ENCODE measurements around the gene PCDHGA1. TPM values are rescaled to one million over a fixed set of nuclear protein-coding genes. Genes with fewer than 3 reads are reported as not detected.
A peak's percentile ranks its signal among the peaks of the same experiment; 100 is the strongest.

Gene PCDHGA1
- total RNA-seq, 1 donor from 2014 or later = 0.09 TPM

DNA sequence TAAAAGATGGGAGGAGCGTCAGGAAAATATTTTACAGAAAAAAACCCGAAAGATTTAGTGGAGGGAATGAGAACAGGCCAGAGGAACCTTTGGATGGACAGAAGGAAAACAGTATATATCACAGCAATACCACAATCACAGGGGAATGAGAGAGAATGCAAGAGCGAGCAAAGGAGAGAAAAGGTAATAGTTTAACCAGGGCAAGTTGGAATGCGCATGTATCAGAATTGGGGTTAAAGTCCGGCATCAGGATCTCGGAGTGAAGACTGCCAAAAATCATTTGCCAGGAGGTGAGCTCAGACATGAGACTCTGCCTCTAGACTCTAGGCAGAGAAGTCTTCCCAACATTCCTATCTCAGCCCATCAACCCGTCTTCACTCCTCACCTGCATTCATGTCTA is 195.3 kb downstream of the PCDHGA1 start:
- H3K9me3 Mint-ChIP-seq = no peaks in the 10 kb centered on the region
- peaks cover 89% of the 10 kb centered on the region for H3K36me3 Mint-ChIP-seq (ENCODE audit: low read depth)
- peaks cover 27% of the 10 kb centered on the region for H3K4me1 Mint-ChIP-seq (ENCODE audit: low read depth)
- intact Hi-C loops (cut with micrococcal nuclease) = no loop called here
- no peak overlapping the region for H3K27ac Mint-ChIP-seq
- H3K4me3 Mint-ChIP-seq (ENCODE audit: low read depth) = no peak overlapping the region
- no peak for DNase-seq (ENCODE audit: low spot score)
- H3K27me3 Mint-ChIP-seq (ENCODE audit: low read depth) = no peaks in the 10 kb centered on the region

DNA sequence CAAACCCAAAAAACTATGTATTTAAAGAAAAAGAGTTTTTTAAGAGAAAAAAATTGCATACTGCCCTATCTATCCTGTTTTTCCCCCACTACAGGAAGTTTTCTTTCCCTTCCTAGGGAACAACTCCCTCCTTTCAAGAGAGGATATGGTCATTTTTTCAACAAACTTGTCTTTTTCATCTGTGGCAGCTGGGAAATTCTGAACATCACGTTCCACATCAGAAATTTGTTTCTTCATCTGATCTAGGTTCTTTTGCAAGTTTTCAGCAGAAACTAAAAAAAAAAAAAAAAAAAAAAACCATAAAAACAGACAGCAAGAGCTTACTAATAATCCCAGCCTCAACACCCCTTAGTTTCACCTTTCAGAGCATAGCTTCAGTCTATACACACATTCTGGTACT is 197.1 kb downstream of the PCDHGA1 start:
- H3K9me3 Mint-ChIP-seq = no peaks in the 10 kb centered on the region
- H3K36me3 Mint-ChIP-seq (ENCODE audit: low read depth) = peaks cover 72% of the 10 kb centered on the region
- no peak overlapping the region for H3K4me3 Mint-ChIP-seq (ENCODE audit: low read depth)
- DNase-seq (ENCODE audit: low spot score) = no peak
- H3K4me1 Mint-ChIP-seq (ENCODE audit: low read depth) = peaks cover 10% of the 10 kb centered on the region
- H3K27me3 Mint-ChIP-seq (ENCODE audit: low read depth) = no peaks in the 10 kb centered on the region
- intact Hi-C loops (cut with micrococcal nuclease) = no loop called here
- no peak overlapping the region for H3K27ac Mint-ChIP-seq

DNA sequence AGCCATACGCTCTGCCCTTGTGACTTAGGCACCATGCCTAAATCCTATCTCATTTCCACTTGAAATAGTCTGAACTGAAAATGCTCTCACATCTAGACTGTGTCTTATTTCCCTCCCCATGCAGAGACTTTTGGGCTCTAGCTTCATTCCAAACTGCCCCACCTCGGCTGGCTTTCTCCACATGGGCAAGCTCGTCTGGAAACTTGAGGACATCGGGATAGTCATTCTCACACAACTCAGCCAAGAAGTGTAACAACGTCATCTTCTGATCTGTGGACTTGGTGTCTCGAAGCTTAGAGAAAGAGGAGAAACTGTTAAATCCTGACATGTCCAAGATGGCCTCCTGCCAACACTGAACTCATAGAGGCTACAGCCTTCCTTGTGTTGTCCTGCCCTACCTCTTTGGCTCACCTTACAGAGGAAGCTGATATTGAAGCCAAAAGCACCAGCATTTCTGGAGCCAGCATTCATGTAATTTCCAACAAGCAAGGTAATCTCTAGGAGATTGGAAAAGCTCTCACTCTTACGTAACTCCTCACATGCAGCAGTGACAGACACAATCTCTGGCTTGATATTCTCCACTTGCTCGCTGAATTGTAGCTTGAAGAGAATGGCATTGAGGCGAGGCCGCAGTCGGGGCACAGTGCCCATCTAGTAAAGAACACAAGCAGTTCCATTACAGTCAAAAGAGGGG is 198.1 kb downstream of the PCDHGA1 start:
- intact Hi-C loops (cut with micrococcal nuclease) = no loop called here
- H3K4me1 Mint-ChIP-seq (ENCODE audit: low read depth) = peaks cover 6% of the 10 kb centered on the region
- no peaks in the 10 kb centered on the region for H3K9me3 Mint-ChIP-seq
- H3K27me3 Mint-ChIP-seq (ENCODE audit: low read depth) = no peaks in the 10 kb centered on the region
- peaks cover 62% of the 10 kb centered on the region for H3K36me3 Mint-ChIP-seq (ENCODE audit: low read depth)
- H3K27ac Mint-ChIP-seq = no peak overlapping the region
- no peak overlapping the region for H3K4me3 Mint-ChIP-seq (ENCODE audit: low read depth)
- no peak for DNase-seq (ENCODE audit: low spot score)

DNA sequence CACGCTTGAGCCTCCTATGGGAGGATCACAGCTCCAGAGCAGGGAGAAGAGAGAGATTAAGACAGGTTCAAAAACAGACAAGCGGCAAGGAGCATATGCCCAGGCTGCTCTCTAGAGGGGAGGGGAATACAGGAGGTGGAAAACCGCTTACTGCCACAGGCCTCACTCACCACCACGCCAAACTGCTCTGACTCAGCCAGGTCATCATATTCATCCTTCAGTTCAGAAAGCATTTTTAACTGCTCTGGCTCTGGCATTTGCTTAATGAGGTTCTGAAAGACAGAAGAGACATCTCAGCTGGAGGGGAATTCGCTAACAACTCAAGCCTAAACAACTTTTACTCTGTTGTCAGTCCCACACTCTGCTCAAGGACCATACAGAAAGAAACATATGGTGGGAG is 198.7 kb downstream of the PCDHGA1 start:
- H3K27ac Mint-ChIP-seq = no peak overlapping the region

DNA sequence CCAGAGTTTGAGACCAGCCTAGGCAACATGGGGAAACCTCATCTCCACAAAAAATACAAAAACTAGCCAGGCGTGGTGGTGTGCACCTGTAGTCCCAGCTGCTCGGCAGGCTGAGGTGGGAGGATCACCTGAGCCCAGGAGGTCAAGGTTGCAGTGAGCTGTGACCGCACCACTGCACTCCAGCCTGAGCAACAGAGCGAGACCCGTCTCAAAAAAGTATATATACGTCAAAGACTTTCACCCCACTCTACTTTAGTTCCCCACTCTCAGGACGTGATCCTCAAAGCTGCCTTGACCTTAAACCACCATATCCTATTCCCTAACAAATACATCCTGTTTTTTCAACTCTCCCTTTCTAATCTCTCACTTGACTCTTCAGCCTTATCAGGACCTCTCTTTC is 199.6 kb downstream of the PCDHGA1 start:
- H3K4me3 Mint-ChIP-seq (ENCODE audit: low read depth) = no peak overlapping the region
- peaks cover 4% of the 10 kb centered on the region for H3K4me1 Mint-ChIP-seq (ENCODE audit: low read depth)
- no peaks in the 10 kb centered on the region for H3K27me3 Mint-ChIP-seq (ENCODE audit: low read depth)
- no peak for DNase-seq (ENCODE audit: low spot score)
- no peaks in the 10 kb centered on the region for H3K9me3 Mint-ChIP-seq
- intact Hi-C loops (cut with micrococcal nuclease) = no loop called here
- peaks cover 60% of the 10 kb centered on the region for H3K36me3 Mint-ChIP-seq (ENCODE audit: low read depth)
- H3K27ac Mint-ChIP-seq = no peak overlapping the region

More for the DNA sequence above, 198.7 kb downstream of the PCDHGA1 start:
- H3K36me3 Mint-ChIP-seq (ENCODE audit: low read depth) = peaks cover 60% of the 10 kb centered on the region
- H3K4me3 Mint-ChIP-seq (ENCODE audit: low read depth) = no peak overlapping the region
- DNase-seq (ENCODE audit: low spot score) = no peak
- intact Hi-C loops (cut with micrococcal nuclease) = no loop called here
- no peaks in the 10 kb centered on the region for H3K27me3 Mint-ChIP-seq (ENCODE audit: low read depth)
- H3K4me1 Mint-ChIP-seq (ENCODE audit: low read depth) = peaks cover 6% of the 10 kb centered on the region
- H3K9me3 Mint-ChIP-seq = no peaks in the 10 kb centered on the region

DNA sequence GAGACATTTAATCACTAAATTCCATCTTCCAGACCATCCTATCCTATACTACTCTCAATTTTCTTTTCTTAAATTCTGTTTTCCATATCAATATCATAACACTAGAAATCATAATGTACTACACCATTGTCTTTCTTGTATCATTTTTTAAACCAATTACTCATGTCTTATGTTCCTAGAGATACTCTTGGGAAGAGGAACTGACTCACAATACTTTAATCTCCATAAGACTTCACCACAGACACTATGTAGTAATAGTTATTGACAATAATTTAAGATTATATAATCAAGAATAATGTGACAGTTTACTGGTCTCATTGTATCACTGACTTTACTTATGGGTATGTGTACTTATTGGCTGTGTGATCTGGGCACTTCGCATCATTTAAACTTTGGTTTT is 202.4 kb downstream of the PCDHGA1 start:
- no peaks in the 10 kb centered on the region for H3K4me1 Mint-ChIP-seq (ENCODE audit: low read depth)
- H3K27ac Mint-ChIP-seq = no peak overlapping the region
- H3K36me3 Mint-ChIP-seq (ENCODE audit: low read depth) = peaks cover 54% of the 10 kb centered on the region
- no peaks in the 10 kb centered on the region for H3K27me3 Mint-ChIP-seq (ENCODE audit: low read depth)
- no peak for DNase-seq (ENCODE audit: low spot score)
- intact Hi-C loops (cut with micrococcal nuclease) = no loop called here
- H3K9me3 Mint-ChIP-seq = no peaks in the 10 kb centered on the region
- no peak overlapping the region for H3K4me3 Mint-ChIP-seq (ENCODE audit: low read depth)

DNA sequence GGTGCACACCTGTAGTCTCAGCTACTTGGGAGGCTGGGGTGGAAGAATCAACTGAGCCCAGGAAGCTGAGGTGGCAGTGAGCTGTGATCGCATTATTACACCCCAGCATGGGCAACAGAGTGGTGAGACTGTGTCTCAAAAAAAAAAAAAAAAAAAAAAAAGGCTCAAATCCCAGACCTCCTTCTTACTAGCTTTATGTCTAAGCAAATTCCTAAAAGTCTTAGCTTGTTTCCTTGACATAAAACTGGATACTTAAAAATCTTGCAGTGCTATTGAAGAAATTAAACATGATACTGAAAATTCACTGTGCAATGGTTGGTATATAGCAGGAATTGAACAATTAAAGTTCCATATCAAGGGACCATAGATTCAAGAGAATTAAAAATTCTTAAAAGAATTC is 203.6 kb downstream of the PCDHGA1 start:
- Mint-ChIP-seq H3K27ac (no peak overlapping the region), H3K27me3 (ENCODE audit: low read depth) (no peaks in the 10 kb centered on the region), H3K4me1 (ENCODE audit: low read depth) (no peaks in the 10 kb centered on the region), H3K9me3 (no peaks in the 10 kb centered on the region), H3K4me3 (ENCODE audit: low read depth) (no peak overlapping the region), H3K36me3 (ENCODE audit: low read depth) (peaks cover 42% of the 10 kb centered on the region)
- DNase-seq (ENCODE audit: low spot score) = no peak
- intact Hi-C loops (cut with micrococcal nuclease) = no loop called here

DNA sequence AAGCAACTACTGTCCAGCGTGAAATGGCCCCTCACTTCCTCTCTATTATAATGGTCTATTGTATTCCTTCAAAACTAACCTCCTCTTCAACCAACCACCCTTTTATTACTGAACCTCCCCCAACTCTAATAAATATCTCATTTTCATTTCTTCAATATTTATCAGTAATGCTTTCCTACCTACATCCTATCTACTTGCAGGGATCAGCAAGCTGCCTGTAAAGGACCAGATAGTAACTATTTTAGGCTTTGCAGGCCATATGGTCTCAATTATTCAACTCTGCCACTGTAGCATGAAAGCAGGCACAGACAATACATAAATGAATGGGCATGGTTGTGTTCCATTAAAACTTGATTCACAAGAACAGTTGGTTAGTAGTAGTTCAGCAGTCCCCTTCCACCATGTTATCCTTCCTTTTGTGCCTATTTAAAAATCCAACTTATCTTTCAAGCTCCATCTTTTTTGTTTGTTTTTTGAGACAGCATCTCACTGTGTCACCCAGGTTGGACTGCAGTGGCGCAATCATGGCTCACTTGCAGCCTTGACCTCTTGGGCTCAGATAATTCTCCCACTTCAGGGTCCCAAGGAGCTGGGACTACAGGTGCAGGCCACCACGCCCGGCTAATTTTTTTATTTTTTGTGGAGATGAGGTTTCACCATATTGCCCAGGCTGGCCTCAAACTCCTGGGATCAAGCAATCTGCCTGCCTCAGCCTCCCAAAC is 204.3 kb downstream of the PCDHGA1 start:
- intact Hi-C loops (cut with micrococcal nuclease) = no loop called here
- no peak overlapping the region for H3K4me3 Mint-ChIP-seq (ENCODE audit: low read depth)
- no peaks in the 10 kb centered on the region for H3K27me3 Mint-ChIP-seq (ENCODE audit: low read depth)
- no peaks in the 10 kb centered on the region for H3K4me1 Mint-ChIP-seq (ENCODE audit: low read depth)
- H3K27ac Mint-ChIP-seq = no peak overlapping the region
- H3K9me3 Mint-ChIP-seq = no peaks in the 10 kb centered on the region
- H3K36me3 Mint-ChIP-seq (ENCODE audit: low read depth) = peaks cover 41% of the 10 kb centered on the region
- no peak for DNase-seq (ENCODE audit: low spot score)

DNA sequence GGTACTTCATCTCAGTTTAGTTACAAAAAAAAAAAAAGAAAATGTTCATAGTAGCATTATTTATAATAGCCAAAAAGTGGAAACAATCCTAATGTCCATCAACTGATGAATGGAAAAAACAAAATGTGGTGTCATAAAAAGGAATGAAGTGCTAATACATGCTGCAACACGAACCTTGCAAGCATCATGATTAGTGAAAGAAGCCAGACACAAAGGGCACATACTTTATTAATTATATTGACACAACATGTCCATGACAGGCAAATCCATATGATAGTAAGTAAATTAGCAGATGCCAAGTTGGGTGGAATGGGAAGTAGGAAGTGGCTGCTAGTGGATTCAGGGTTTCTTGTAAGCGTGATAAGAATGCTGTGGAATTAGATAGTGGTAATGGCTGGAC is 212.7 kb downstream of the PCDHGA1 start:
- intact Hi-C loops (cut with micrococcal nuclease) = no loop called here
- Mint-ChIP-seq H3K27me3 (ENCODE audit: low read depth) (no peaks in the 10 kb centered on the region), H3K9me3 (peaks cover 13% of the 10 kb centered on the region), H3K36me3 (ENCODE audit: low read depth) (peaks cover 70% of the 10 kb centered on the region), H3K4me3 (ENCODE audit: low read depth) (no peak overlapping the region), H3K4me1 (ENCODE audit: low read depth) (no peaks in the 10 kb centered on the region), H3K27ac (no peak overlapping the region)
- no peak for DNase-seq (ENCODE audit: low spot score)

DNA sequence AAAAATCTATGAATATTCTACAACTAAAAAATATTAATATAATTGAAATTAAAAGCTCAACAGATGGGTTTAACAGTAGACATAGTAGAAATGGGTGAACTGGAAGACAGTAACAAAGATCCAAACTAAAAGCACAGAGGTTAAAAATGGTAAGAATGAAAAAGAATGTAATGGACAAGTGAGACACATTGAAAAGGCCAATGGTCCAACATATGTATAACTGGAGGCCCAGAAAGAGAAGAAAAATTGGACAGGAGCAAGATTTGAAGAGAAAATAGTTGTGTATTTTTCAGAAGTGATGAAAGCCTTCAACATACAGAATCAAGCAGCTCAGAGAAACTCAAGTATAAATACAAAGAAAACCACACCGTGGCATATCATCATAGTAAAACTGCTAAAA is 217.2 kb downstream of the PCDHGA1 start:
- Mint-ChIP-seq H3K27ac (no peak overlapping the region), H3K4me1 (ENCODE audit: low read depth) (no peaks in the 10 kb centered on the region), H3K9me3 (peaks cover 28% of the 10 kb centered on the region), H3K27me3 (ENCODE audit: low read depth) (no peaks in the 10 kb centered on the region), H3K36me3 (ENCODE audit: low read depth) (peaks cover 91% of the 10 kb centered on the region), H3K4me3 (ENCODE audit: low read depth) (no peak overlapping the region)
- intact Hi-C loops (cut with micrococcal nuclease) = no loop called here
- DNase-seq (ENCODE audit: low spot score) = no peak

DNA sequence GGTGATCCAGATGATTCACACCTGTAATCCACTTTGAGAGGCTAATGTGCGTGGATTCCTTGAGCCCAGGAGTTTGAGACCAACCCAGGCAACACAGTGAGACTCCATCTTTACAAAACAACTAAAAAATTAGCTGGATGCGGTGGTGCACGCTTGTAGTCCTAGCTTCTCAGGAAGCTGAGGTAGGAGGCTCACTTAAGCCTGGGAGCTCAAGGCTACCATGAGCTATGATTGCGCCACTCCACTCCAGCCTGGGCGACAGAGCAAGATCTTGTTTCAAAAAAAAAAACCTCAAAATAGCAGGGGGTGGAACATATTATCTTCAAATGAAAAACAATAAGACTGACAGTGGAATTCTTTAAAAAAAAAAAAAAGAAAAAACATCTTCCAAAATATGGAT is 217.6 kb downstream of the PCDHGA1 start:
- intact Hi-C loops (cut with micrococcal nuclease) = no loop called here
- no peak for DNase-seq (ENCODE audit: low spot score)
- H3K9me3 Mint-ChIP-seq = peaks cover 28% of the 10 kb centered on the region
- no peaks in the 10 kb centered on the region for H3K27me3 Mint-ChIP-seq (ENCODE audit: low read depth)
- H3K4me3 Mint-ChIP-seq (ENCODE audit: low read depth) = no peak overlapping the region
- no peaks in the 10 kb centered on the region for H3K4me1 Mint-ChIP-seq (ENCODE audit: low read depth)
- H3K27ac Mint-ChIP-seq = no peak overlapping the region
- H3K36me3 Mint-ChIP-seq (ENCODE audit: low read depth) = peaks cover 91% of the 10 kb centered on the region

DNA sequence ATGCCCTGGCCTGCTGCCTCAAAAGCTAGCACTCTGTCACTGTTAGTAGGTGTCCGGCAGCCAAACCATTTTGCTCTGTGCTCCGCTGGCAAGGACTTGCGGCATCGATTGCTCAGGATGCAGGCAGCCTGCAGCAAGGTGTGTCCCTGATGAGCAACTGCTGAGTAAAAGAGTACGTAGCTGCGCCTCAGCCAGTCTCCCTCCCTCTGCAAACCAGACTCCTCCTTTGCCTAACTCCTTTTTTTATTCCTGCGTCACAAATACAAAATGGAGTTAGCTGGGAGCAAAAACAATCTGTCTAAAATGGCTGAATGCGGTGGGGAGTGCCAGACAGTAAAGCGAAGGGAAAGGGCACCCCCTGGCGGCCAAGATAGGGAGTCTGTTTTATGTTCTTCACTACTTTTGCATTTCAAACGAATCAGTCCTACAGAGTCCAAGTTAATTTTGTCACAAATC is 227.4 kb downstream of the PCDHGA1 start:
- Mint-ChIP-seq H3K4me1 (ENCODE audit: low read depth) (peaks cover 18% of the 10 kb centered on the region), H3K27me3 (ENCODE audit: low read depth) (no peaks in the 10 kb centered on the region), H3K9me3 (no peaks in the 10 kb centered on the region), H3K36me3 (ENCODE audit: low read depth) (peaks cover 69% of the 10 kb centered on the region), H3K4me3 (ENCODE audit: low read depth) (no peak overlapping the region), H3K27ac (peak overlapping the region; percentile 73)
- intact Hi-C loops (cut with micrococcal nuclease) = loop anchor here (5.0 kb wide), 2 partner anchors 35 to 200 kb away; partner anchors contain the start of genes PCDHGA4 and PCDHGB2
- DNase-seq (ENCODE audit: low spot score) = peak; percentile 53

DNA sequence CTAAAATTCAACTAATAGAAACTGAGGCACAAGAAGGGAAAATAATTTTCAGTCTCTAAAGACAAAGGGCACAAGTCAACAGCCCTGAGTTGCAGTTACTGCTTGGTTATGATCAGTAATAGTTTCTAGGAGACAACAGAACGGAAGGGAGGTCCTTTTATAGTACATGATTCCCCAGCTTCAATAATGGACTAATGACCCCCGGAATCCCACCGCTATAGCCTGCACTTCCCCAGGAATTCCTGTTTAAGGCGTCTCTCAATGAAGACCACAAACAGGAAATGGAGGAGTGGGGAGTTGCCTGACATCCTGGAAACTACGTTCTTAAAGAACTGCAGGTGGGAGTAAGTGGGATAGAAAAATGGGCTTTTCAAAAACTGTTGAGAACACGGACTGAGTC is 227.8 kb downstream of the PCDHGA1 start:
- Mint-ChIP-seq H3K27ac (peak overlapping the region; percentile 73), H3K4me3 (ENCODE audit: low read depth) (no peak overlapping the region), H3K27me3 (ENCODE audit: low read depth) (no peaks in the 10 kb centered on the region), H3K4me1 (ENCODE audit: low read depth) (peaks cover 18% of the 10 kb centered on the region), H3K9me3 (no peaks in the 10 kb centered on the region), H3K36me3 (ENCODE audit: low read depth) (peaks cover 71% of the 10 kb centered on the region)
- DNase-seq (ENCODE audit: low spot score) = no peak
- intact Hi-C loops (cut with micrococcal nuclease) = loop anchor here (5.0 kb wide), 2 partner anchors 36 to 201 kb away; partner anchors contain the start of genes PCDHGA4 and PCDHGB2

Data from activated T-helper 2 cell treated with anti-CD3 and anti-CD28 coated beads, Interferon-gamma antibody, Interleukin-2, Interleukin-4, amounts not matched to agents 10 μg/mL and 5 μg/mL and 100 μg/mL, durations not matched to agents 14 hours and 24 hours and 36 hours (primary cell).